Right kidney (tissue), 1 donor: ENCODE results near the gene SPECC1L.
A peak's percentile ranks its signal among the peaks of the same experiment; 100 is the strongest.

Experiments used
- DNase-seq: peaks from one replicate; pipeline ENCODE4 v3.0.0-alpha.2; 2016

SPECC1L gene

GRCh38 chr22:24428751-24429410 is 158.2 kb downstream of the SPECC1L start:
- no peak for DNase-seq

DNA sequence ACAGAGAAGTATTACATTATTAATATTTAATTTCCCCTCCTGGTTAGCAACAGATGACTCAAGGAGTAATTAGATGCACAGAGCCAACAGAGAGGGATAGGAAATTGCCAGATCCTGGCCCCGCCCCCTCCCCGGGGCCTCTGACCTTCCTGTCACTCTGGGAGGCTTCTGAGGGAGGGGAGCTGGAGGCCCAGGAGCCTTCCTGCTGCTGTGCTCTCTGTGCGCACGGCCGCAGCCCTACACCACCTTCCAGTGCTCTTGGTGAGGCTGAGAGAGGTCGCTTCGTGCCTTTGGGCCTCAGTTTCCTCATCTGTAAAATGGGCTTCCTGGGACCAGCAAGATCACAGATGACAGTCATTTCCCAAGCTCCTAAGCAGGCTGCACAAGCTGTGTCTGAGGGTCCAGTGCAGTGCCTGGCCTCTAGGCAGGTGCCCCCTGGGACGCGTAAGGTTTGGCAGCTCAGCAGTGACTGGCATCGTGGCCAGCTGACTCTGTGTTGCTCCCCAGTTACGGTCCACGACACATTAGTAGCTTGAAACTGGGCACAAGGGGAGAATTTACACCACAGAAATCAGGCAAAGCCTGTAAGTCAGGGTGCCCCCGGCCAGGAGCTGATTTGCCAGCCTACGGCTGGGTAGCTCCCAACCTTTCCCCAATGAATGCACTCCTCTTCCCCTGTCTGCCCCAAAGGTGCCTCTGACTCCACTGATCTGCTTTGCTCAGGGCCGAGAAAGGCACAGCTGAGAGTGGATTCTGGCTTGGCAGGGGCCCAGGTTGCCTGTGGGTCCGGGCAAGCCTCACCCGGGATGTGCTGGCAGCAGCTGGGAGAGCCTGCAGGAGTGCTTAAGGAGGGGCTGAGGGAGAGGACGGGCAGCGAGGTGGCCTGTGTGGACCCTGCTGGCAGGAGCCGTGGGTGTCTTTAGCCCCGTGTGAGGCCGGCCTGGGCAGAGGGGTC is 159.1 kb downstream of the SPECC1L start:
- DNase-seq = no peak

- no peak for DNase-seq
Measured at GRCh38 chr22:24430431-24431308, 160.0 kb downstream of the SPECC1L start.

DNA sequence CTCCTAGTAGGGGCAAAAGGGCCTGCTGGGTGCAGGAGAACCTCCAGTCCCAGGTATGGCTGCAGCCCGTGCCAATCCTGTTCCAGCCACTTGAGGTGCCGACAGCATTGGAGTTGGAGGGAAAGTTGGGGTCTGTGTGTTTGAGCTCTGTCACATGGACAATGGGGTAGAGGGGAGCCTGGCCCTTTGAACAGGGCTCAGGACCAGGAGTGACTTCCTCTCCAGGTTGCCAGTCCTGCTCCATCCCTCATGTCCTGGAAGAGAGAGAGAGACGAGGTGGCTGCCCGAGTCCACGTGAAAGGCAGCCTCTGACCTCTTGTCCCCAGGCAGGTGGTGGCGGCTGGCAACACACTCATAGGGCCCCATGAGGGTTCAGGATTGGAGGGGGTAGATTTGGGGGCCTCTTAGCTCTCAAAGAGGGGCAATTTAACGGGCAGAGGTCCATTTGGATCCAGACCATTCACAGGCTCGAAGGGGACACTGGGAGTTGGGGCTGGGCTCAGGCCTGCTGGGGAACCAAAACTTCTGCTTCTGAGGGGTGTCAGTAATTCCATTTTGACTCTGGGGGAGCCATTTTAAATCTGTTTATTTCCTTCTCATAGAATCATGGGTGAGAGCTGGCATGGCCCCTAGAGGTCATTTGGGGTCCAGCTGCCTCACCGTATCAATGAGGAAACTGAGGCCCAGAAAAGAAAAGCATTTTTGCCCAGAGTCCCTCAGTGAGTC is 160.8 kb downstream of the SPECC1L start:
- DNase-seq = no peak

DNA sequence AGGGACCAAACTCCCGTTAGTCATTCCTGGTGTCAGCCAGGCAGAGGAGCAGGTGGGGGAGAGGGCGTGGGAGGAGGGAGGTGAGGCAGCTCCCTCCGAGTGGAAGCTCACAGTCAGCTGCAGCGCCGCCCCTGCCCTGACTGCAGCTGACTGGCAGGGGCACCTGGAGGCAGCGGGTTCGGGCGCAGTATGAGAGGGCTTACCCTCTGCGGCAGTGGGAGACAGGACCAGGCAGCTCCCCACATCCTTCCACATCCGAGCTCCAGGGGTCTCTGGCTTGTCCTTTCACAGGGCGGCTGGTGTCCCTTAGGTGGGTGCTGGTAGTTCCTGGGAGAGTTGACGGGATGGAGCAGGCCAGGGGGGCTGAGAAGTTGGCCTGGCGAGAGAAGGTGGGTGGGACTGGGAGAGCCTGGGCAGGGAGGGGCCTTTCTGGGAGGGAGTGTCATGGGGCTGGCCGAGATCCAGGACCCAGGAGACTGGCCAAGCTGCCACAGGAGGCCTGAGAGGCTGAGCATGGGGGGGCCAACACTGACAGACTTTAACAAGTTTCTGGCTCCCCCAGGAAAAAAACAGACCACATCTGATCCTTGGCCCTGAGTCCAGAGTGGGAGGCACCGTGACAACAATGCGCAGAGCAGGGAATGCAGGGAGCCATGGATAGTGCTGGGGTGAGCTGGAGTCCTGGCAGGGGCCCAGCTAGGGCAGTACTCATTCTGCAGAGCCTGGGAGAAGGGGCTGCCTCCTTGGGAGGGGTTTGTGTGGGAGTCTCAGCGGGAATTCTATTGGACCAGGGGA is 161.6 kb downstream of the SPECC1L start:
- DNase-seq = peak; percentile 51

DNA sequence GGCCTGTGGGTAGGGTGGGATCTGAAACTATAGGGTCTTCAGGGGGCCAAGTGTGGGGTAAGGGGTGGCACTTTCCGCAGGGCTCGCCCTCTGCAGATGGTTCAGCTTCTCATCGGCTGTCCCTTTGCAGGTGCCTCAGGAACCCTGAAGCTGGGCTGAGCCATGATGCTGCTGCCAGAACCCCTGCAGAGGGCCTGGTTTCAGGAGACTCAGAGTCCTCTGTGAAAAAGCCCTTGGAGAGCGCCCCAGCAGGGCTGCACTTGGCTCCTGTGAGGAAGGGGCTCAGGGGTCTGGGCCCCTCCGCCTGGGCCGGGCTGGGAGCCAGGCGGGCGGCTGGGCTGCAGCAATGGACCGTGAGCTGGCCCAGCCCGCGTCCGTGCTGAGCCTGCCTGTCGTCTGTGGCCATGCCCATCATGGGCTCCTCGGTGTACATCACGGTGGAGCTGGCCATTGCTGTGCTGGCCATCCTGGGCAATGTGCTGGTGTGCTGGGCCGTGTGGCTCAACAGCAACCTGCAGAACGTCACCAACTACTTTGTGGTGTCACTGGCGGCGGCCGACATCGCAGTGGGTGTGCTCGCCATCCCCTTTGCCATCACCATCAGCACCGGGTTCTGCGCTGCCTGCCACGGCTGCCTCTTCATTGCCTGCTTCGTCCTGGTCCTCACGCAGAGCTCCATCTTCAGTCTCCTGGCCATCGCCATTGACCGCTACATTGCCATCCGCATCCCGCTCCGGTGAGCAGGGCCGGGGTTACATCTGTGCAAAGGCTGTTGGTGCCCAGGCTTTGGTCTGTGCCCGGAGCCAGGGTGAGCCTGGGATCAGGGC is 162.6 kb downstream of the SPECC1L start:
- DNase-seq = no peak

GRCh38 chr22:24433828-24434470 is 163.3 kb downstream of the SPECC1L start:
- no peak for DNase-seq

DNA sequence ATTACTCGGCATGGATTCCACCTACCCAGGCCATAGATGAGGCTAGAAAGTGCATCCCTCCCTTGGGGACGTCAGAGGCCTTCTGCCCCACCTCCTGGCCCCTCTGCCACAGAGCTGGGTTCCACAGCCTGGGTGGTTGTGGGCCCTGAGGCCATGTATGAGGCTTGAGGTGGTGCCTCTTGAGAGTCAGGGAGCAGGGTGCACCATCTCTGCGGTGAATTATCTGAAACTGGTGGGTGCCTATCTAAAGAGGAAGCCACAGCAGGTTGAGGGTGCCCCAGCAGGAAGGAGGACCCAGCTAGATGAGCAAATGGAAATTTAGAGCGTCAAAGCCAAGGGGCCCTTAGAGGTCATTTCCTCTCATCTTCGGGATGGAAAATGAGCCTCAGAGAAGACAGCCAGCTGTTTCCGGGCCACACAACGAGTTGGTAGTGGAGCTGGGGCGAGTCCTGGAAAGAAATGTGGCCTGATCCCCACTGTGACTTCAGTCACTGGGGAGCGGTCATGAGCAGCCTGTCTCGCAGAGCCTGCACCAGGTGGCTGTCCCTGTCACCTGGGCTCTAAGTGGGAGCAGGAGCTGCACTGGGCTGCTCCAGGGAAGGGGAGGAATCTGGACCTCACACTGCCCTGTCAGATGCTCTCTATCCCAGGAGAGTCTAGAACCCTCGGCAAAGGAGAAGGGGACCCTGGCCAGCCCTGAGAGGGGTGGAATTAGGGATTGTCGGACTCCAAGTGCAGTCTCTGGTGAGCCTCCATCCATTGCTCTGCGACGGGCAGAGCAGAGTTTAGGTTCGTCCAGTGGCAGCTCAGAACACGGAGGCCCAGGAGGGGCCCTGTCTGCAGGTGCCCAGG is 164.1 kb downstream of the SPECC1L start:
- no peak for DNase-seq

- no peak for DNase-seq
Measured at GRCh38 chr22:24435323-24435645, 164.7 kb downstream of the SPECC1L start.

GRCh38 chr22:24435861-24436371 is 165.3 kb downstream of the SPECC1L start:
- DNase-seq = no peak

GRCh38 chr22:24436553-24436952 is 165.9 kb downstream of the SPECC1L start:
- no peak for DNase-seq

GRCh38 chr22:24437091-24437490 is 166.5 kb downstream of the SPECC1L start:
- DNase-seq = no peak

DNA sequence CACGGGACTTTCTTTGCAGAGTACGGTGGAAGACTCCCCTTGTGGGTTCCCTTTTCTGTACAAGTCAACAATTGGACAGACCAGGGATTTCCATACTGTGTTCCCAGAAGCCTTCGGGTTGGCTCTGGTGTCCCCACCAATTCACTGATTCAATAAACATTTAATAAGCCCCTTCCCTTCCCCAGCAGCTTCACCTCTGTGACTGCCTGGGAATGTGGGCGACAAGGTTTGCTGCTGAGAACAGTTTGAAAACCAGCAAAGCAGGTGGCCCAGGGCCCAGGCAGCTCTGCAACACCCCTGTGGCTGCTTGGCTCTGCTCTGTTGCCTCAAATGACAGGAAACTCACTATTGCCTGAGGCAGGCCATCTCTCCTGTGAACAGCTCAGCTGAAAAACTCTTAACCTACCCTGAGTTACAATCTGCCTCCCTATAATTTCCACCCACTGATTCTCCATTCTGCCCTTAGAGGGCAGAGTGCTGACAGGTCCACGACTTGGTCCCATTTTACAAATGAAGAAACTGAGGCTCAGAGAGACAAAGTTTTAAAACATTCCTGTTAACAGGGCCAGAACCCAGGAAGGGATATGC is 167.2 kb downstream of the SPECC1L start:
- no peak for DNase-seq

DNA sequence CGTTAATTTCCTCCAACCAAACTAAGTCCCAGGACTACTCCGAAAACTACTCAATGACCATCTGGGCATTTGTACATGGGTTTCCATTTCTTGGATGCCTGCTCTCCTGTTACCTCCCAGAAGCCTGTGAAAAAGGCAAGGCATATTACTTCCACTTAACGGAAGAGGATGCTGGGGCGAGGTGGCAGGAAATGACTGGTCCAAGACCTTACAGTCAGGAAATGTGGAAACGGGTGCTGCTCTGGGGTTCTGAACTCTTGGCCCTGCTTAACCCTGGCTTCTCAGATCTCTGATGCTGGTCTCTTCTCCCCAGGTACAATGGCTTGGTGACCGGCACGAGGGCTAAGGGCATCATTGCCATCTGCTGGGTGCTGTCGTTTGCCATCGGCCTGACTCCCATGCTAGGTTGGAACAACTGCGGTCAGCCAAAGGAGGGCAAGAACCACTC is 169.7 kb downstream of the SPECC1L start:
- no peak for DNase-seq

- DNase-seq = no peak
Measured at GRCh38 chr22:24440718-24441405, 170.2 kb downstream of the SPECC1L start.

DNA sequence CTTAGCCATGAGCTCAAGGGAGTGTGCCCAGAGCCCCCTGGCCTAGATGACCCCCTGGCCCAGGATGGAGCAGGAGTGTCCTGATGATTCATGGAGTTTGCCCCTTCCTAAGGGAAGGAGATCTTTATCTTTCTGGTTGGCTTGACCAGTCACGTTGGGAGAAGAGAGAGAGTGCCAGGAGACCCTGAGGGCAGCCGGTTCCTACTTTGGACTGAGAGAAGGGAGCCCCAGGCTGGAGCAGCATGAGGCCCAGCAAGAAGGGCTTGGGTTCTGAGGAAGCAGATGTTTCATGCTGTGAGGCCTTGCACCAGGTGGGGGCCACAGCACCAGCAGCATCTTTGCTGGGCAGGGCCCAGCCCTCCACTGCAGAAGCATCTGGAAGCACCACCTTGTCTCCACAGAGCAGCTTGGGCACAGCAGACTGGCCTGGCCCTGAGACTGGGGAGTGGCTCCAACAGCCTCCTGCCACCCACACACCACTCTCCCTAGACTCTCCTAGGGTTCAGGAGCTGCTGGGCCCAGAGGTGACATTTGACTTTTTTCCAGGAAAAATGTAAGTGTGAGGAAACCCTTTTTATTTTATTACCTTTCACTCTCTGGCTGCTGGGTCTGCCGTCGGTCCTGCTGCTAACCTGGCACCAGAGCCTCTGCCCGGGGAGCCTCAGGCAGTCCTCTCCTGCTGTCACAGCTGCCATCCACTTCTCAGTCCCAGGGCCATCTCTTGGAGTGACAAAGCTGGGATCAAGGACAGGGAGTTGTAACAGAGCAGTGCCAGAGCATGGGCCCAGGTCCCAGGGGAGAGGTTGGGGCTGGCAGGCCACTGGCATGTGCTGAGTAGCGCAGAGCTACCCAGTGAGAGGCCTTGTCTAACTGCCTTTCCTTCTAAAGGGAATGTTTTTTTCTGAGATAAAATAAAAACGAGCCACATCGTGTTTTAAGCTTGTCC is 171.0 kb downstream of the SPECC1L start:
- no peak for DNase-seq
